Ecto neural progenitor cell (in vitro differentiated cells): ENCODE data around the gene AMOTL1.
"Not testable (repeated sequence)": the region's sequence is repeated elsewhere in the genome, so short reads cannot be mapped to it uniquely, and the experiment has no call there.

Experiments used
- DNase-seq: peaks from one replicate; pipeline ENCODE4 v3.0.0-alpha.2; 2018; ENCODE audit warnings: low spot score

The AMOTL1 gene

GRCh38 chr11:94794287-94795168, 26.4 kb downstream of the AMOTL1 start:
- DNase-seq = no peak

DNA sequence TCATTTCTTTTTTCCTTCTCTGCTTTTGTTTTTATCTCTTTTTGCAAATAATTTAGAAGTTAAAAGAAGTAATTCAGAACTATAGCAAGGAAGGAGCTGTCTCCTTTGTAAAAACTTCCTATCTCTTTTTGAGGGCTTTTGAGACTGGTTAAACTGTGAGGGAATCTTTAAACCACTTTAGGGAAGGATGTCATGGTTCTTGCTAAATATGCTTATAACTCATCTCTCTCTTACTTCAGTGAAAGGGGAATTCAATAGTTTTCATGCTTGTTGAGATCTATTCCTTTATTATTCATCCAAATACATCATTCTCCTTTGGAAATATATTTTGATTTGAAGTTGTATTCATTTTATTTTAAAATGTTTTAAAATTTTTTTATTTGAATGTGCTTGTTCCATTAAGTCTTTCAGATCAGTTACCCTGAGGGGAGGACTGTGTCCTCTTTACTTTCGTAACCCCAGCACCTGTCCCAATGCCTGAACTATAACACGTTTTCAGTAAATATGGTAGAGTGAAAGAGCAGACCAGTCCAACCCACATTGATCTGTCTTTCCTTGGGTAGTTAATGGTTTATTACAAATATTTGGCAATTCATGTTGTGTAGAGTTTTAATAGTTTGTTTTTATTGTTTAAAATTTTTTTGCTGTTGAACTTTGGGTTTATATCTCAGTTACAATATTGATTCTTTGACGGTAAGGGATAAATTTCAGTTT, 27.5 kb downstream of the AMOTL1 start:
- no peak for DNase-seq

DNA sequence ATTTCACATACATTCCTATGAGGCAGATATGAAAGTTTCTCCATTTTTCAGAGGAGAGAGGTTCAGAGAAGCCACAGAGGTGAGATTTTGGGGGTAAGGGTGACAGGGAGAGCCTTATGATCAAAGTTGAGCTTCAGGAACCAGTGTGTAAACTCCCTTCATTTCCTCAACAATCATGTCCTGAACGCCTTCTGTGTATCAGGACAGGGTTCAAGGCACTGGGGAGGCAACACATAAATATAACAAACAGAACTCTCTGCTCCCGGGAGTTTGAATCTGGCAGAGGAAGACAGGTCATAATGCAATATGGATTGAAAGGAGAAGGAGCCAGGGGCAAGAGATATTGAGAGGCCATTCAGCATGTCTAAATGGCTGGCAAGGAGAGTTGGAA, 28.0 kb downstream of the AMOTL1 start:
- DNase-seq = no peak

DNA sequence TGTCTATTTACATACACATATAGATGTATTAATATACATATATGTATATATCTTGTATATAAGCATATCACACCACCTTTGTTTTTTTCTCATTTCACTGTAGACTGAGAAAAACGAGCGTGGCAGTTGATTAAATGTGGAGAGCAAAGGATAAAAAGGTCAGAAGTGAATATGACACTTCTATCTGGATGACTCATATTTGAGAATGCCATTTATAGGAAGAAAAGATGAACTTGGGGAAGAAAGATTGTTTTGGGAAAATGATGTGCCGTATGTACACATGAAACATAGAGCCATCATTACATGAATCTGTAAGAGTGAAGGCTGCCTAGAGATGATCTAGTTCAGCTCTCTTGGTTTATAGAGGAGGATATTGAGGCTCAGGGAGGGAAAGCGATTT, 28.7 kb downstream of the AMOTL1 start:
- DNase-seq = no peak

DNA sequence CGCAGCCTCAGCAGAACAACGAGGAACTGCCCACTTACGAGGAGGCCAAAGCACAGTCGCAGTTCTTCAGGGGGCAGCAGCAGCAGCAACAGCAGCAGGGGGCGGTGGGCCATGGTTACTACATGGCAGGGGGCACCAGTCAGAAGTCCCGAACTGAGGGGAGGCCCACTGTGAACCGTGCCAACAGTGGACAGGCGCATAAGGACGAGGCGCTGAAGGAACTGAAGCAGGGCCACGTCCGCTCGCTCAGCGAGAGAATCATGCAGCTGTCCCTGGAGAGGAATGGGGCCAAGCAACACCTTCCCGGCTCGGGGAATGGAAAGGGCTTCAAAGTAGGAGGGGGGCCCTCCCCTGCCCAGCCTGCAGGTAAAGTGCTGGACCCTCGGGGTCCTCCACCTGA, 31.6 kb downstream of the AMOTL1 start:
- no peak for DNase-seq

DNA sequence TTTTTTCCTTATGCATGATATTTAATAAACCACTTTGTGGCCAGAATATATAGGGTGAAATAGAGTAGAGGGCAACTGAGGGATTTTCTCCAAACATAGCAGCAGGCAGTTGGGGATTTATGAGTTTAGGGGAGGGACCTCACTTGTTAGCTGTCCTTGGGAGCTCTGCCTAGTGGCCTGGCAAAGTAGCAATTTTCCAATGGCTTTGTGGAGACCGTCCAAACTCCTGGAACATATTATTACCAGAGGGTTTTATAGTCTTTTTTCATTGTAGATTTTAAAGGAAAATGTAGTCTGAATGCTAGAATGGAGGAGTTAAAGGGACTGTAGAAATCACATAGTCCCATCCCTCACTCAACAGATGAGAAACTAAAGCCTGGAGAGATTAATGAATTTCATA, 32.3 kb downstream of the AMOTL1 start:
- no peak for DNase-seq

DNA sequence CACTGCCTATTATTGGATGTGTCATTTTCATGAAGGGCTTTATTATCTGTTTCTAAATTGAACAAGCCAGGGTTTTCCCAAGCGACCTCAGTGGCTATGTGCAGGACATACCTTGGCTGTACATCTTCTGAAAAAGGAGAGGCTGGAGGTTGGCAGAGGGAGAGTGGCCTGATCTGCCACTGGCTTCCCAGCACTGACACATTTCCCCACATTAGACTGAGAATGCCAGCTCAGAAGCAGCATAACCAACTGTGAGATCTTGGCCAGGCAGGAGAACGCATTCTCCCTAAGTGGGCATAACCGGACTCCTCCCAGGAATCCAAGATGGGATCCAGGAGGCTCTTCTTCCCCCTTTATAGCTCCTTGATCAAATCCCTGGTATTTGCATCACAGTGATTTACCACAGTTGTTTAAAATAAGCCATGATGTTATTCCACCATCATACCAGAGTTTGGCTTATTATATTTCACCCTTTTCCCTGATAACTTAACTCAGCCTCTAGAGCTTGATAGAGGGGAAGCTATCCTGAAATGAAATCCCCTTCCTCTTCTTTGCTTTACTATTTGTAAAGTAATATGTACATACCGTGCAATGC, 33.8 kb downstream of the AMOTL1 start:
- DNase-seq = no peak

DNA sequence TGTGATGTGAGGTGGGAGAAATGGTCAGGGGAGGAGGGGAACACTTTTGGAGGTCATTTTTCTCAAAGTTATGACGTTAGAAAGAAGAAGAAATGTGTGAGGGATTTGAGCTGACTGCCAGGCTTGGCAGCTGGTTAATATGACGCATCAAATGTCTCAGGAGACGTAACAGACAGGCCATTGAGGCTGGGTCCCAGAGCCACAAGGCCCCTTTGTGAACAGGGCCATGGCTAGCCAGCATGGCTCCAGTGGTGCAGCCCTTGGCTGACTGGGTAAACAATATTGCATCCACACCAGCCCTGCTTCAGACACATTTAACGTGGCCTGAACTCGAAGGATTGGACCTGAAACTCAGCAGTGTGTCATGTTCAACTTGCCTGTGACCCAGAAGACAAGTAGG, 34.3 kb downstream of the AMOTL1 start:
- DNase-seq = no peak

GRCh38 chr11:94803491-94803890, 35.3 kb downstream of the AMOTL1 start:
- no peak for DNase-seq

- no peak for DNase-seq
Observed at GRCh38 chr11:94804874-94805273, 36.7 kb downstream of the AMOTL1 start.

DNA sequence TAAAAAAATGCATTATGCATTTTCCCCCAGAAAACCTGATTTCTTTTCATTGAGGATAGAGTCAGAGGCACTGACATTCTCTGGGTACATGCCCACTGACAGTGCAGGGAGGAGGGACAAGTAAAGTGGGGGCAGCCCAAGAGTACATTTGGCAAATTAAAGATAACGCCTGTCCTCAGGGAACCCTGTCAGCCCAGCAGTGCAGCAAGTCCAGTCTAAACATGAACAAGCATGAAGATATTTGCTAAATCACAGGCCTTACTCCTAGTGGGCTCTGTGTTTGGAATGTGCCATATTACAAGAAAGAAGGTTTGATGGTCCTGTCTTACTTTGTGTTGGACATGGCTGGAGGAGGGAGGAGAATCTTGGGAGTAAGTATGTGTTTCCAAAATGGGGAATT, 37.9 kb downstream of the AMOTL1 start:
- DNase-seq = no peak

DNA sequence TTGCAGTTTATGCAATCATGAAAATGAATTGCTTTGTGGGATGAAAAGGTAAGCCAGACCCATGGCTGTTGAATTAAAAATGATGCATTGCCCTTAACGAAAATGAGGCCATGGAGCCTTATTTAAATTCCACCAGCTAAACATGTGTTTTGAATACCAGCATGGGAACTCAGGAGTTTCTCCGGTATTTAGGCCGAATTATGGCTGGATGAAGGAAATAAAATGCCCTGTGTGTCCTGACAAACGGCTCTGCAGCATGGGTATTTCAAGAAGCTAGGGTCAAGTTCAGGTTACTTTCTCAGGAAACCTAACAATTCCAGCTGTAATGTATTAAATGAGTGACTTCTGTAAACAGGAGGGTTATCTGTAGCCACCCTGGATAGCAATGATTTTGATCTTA, 38.3 kb downstream of the AMOTL1 start:
- DNase-seq = no peak

DNA sequence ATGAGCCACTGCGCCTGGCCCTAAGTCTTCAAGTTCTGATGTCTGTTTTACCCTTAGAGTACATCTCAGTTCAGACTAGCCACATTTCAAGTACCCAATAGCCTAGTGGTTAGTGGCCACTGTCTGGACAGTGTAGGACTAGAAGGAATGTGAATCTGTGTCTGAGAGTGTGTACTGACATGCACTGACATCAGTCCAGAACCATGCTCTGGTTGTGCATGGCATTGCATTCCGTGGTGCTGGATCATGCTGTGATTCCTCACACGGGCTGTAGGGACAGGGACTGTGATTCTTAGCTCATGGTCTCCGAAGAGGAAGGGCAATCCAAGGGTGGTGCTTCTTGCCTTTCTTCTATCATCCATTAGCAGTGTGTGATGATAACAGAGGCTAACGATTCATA, 41.1 kb downstream of the AMOTL1 start:
- no peak for DNase-seq

DNA sequence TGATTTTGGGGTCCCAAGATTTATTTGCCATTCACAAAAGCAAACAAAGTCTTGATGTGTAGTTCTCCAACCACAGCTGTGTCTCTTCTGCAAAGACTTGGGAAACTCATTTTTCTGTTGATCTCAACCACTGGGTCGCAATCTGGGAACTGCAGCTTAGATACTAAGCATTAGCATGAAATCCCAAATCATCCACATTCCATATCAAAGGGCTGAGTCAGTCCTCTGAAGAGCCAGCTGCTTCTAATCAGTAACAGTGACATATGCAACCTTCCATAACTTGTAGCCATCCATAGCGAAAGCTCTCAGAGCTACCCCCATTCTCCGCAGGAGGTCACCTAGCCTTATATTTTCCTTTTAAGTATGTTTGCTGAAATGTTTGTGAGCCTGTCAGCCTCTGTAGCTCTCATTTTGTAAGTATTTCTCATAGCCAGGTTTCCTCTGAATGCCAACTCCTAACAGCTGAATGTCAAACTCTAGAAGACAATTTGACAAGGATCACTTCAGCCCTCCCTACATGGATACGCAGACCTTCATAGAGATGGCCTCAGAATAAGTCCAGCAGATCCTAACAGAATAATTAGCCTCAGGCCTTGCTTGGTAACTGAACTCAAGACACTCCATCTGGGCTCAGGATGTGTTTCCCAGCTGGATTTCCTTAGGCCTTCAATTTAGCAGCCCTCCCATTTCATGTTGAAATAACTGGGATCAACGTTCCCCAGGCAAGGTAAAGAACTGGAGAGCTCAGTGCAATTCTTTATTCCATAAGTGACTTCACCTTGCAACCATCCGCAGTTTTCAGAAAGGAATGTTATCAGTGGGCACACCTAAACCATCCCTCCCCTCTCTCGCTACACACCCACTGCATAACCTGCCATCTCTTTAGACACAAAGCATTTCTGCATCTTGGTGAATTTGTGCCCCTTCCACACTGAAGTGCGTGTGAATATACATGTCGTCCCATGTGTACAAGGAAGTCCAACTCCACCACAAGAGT, 44.9 kb downstream of the AMOTL1 start:
- DNase-seq = not testable (repeated sequence)

- no peak for DNase-seq
Observed at GRCh38 chr11:94814272-94814976, 46.3 kb downstream of the AMOTL1 start.

DNA sequence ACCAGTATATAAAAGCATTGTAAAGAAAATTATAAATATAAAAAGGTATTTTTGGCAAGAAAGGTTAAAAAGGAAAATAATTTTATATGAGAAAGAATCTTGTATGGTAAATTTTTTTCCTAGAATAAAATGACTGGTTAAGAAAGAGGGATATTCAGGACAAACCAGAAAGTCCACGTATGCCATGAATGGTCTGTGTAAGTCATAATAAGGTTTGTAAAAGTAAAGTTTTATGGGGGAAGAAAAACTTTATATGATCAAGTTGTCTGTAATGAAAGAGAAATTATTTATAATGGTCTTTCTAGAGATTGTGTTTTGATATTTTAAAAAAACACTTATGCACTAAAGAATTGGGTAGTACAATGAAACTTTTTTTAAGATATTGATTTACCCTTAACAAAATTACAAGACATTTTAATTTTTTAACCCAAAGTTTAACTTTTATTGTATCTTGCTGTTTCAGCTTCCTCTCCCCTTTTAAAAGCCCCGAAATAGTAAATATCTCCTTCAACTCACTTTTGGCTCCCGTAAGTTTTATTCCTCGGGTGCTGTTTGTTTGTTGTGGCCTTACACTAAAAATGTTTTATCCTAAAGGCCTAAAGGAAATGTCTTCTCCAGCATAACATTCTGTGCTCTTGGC, 47.7 kb downstream of the AMOTL1 start:
- no peak for DNase-seq

DNA sequence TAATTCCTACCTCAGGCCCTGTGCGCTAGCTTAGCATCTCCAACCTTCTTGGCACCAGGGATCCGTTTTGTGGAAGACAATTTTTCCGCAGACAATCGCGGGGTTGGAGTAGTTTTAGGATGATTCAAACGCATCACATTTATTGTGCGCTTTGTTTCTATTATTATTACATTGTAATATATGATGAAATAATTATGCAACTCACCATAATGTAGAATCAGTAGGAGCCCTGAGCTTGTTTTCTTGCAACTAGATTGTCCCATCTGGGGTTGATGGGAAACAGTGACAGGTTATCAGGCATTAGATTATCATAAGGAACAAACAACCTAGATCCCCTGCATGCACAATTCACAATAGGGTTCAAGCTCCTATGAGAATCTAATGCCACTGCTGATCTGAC, 52.3 kb downstream of the AMOTL1 start:
- DNase-seq = no peak

- no peak for DNase-seq
Observed at GRCh38 chr11:94821439-94821838, 53.3 kb downstream of the AMOTL1 start.

- no peak for DNase-seq
Observed at GRCh38 chr11:94822080-94822479, 53.9 kb downstream of the AMOTL1 start.

DNA sequence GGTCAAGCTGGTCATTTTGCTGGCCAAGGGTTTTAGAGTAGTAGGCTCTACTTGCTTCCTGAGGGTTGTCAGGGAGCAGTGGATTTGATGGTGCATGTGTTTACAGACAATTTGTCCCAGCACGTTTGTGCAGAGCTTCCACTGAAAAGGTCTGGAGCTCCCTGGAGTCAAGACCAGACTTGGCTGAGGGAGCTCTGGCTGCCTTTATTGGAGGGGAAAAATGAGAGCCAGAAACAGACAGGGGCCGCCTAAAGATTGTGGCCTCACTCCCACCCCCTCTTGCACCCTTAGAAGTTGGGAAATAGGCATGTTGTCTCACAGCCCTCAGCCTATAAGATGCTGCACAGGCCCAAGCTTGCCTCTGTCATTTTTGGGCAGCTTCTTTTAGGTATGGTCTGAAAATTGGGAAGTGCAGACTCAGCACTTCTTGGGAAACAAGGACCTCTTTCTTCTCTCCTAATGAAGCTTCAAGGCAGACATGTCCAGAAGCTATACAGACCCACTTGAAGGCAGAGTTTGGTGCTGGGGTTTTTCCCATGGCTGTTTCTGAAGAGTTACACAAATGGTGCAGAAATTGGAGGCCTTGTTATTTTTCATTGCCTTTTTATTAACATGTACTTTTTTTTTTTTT, 55.1 kb downstream of the AMOTL1 start:
- no peak for DNase-seq
